NCI-H2196 (cell line): ENCODE measurements around the gene PKD1L1.
"Not testable (repeated sequence)": the region's sequence is repeated elsewhere in the genome, so short reads cannot be mapped to it uniquely, and the experiment has no call there.

Experiments
- DNase-seq: peaks from one replicate; lab custom pipeline; 2025; ENCODE audit not compliant: unreplicated experiment; lab: John Stamatoyannopoulos, UW

Gene PKD1L1

DNA sequence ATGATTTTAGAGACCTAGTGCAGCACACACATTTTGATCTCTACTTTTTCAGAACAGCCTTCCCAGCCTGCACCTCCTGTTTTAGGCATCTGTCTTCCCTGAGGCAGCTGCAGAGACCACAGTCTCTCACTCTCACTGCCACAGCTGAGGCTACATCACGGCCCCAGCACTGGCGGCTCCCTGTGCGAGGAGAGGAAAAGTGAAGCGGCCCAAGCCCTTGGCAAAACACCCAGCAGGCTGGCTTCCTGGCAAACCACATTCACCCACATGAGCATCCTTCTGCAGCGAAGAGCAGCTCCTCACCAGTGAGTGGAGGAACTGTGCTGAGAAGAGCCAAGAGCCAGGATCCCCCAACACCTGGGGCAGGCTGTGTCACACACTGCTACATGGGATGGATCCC lies 17.2 kb upstream of the PKD1L1 start:
- no peak for DNase-seq

DNA sequence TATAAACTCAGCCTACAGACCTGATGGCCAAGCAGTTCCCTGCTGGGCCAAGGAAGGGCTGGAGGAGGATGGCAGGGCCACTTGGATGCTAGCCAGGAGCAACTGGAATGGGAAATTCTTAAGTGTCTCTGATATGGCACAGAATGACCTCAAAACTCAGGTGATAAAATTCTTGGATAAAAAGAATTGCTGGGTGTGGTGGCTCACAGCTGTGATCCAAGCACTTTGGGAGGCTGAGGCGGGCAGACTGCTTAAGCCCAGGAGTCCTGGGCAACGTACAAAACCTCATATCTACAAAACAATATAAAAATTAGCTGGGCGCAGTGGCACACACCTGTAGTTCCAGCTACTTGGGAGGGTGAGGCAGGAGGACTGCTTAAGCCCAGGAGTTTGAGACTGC lies 14.0 kb upstream of the PKD1L1 start:
- DNase-seq: no peak

DNA sequence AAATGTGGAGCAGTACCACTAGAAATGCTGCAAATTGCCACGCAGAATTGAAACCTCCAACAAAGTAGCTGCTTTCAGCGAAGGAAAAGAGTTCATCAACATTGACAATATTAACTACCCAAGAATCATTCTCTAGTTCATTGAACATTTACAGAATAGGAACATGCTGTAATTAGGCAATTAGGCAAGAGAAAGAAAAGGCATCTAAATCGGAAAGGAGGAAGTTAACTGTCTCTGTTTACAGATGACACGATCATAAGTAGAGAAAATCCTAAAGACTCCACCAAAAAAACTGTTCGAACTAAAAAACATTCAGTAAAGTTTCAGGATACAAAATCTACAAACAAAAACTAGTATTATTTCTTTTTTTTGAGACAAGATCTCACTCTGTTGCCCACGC lies 8.9 kb upstream of the PKD1L1 start:
- DNase-seq: no peak

DNA sequence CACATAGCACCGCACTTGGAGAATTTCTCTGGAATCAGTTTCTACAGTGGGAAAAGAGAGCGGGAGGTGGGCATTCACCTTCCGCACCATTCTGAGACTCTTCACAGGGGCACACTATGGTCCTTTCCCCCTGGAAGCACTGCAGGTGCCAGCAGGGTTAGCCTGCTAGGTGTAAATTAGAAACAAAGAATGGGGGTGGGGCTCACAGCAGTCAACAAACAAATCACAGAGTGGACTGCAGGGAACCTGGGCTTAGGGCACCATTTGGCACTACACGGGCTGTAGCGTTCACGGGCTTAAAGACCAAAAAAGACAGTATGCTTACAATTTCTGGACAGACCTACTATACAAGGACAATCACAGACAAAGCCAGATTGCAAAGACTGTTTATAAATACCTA lies 8.0 kb upstream of the PKD1L1 start:
- no peak for DNase-seq

DNA sequence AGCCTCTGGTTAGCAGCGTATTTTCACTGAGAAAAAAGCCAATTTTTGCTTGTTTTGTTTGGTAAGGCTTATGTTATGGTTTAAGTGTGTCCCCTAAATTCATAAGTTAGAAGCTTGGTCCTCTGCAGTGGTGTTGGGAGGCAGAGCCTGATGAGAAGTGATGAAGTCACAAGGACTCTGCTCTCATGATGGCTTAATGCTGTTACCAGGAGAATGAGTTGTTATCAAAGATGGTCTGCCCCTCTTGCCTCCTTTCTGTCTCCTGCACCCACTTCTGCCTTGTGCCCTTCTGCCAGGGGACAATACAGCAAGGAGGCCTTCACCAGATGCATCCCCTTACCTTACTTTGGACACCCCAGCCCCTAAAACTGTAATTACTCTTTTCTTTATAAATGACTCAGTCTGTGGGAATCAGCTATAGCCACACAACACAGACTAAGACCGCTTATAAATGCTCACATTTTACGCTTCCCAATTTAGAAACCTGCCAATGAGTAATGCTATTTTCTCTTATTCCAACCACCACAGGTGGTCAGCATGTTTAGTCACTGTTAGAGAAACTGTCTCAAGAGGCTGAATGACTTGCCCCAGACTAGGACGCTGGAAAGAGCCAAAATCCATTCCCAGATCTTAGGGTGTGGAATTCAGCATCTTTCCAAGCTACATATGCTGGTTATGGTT lies 6.1 kb upstream of the PKD1L1 start:
- DNase-seq: no peak

DNA sequence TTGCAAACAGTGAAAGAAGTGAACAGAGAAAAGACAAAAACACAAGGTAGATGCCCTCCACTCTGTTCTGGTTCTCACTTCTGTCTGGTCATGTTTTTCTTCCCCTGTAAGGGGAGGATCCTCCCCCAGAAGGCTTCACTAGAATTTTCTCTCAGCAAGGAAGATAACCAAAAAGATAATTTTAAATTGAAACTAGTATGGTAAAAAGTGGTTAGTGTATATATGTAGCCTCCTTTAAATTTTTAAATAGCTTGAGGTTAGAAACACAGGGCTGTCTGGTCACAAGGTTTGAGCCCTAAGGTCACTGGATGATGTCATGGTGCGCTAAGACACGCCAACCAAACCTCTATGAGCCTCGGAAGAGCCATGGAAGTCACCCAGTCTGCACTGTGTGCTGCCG lies 5.6 kb upstream of the PKD1L1 start:
- no peak for DNase-seq

DNA sequence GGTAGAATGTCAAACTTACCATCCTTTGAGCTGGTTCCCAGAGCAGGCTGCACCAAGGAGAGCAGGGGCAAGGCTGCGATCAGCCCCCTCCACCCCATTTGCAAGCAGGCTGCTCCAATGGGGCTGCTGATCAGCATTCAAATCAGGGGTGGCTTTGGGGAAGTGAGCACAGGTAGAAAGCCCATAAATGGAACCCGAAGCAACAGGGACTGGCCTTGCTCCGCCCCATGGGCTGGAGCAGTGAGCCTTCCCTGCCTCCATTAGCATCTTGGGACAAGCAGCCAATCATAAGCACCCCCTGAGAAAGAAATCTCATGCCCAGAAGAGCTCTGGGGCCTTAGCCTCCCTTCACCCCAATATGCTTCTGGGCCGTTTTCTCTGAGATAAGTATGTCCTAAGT lies 4.0 kb upstream of the PKD1L1 start:
- no peak for DNase-seq

DNA sequence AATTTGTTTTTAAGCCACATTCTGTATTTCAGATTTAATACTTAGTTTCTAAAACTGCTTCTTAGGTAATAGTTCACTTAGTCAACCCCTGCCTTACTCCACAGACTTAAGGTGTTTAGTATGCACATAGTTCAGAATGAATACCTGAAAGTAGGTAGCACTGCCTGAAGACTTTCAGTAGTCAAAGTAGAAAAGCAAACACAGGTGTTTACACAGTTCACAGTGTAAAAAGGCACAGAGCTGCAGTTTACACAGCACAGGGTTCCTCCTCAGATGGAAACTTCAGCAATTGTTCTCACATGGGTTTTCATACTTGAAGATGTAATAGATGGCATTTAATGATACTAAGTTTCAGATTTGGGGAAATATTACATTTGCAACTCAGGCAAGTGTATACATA lies 3.1 kb upstream of the PKD1L1 start:
- no peak for DNase-seq

DNA sequence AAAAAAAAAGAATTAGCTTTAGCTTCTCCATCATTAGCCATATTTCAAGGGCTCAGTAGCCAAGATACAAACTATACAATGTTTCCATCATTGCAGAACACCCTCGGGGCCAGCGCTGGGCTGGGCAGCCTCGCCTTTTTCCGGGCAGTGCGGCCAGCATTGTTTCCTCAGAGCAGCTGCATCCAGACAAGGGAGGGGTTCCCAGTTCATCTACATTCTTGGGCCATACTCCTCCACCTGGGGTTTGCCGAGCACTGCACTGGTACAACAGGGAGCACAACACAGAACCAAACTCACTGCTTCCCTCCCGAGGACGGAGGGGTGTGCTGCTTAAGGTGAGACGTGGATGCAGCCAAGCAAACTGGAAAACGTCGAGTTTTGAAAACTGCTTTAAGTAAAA lies 2.4 kb upstream of the PKD1L1 start:
- DNase-seq: no peak

DNA sequence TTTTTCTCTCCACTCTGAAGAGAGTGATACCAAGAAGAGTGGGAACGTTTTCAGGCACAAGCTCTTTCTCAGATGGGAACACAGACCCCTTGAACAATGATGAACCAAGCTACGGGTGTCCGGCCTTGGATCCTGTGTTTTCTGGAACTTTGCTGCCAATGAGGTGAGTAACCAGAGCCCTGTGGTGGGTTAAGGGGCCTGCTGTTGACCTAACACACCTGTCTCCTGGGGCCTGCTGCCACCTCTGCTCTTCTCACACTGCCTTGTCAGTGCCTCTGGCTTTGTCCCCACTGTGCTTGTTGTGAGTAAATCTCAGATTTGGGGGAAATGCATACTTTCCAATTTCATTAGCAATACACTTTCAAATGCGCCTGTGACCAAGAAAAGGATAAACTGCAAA lies 1.4 kb upstream of the PKD1L1 start:
- no peak for DNase-seq

DNA sequence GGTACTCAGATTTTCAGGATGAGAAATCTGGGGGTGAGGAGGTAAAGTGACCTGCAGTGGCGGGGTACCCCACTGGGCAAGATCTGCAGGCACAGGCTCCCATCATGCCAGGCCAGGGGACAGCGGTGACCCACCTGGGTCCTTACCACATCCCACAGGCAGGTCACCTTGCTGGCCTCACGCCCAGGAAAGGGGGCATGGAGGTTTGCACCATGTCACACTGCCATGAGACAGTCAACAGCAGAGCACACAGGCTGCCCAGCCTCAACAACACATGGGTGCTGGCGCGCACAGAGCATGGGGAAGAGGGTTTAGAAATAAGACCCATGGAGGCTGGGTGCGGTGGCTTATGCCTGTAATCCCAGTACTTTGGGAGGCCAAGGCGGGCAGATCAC lies 914 bp downstream of the PKD1L1 start:
- no peak for DNase-seq

DNA sequence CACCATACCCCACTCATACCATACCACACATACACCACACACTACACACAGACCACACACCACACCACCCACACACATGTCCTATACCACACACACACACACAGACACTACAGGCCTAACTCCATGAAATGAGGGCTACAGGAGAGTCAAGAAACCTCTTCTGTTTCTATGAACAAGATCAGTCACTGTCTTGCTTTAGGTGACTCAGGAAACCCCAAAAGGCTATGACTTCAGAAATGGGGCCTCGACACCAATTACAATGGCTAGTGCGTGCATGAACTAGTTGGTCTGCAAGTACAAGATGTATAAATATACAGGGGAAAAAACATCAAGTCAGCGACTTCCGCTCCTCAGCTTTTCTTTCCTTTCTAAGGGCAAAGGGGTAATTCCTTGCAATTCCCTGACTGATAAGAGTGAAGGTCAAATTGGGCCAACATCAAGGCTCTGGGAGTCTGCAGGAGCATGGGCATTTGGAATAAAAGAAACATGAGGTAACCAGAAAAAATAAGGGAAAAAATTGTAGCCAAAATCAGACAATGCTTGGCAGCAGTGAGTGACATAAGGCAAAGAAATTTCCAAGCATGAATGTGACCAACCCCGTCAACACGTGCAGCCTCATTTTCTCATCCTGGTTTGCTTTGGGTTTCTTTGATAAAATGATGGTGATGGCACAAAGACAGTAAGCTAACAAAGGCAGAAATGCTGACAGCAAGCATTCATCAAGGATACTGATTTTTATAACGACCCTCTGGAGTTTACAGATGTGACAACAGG lies 1.5 kb downstream of the PKD1L1 start:
- no peak for DNase-seq

DNA sequence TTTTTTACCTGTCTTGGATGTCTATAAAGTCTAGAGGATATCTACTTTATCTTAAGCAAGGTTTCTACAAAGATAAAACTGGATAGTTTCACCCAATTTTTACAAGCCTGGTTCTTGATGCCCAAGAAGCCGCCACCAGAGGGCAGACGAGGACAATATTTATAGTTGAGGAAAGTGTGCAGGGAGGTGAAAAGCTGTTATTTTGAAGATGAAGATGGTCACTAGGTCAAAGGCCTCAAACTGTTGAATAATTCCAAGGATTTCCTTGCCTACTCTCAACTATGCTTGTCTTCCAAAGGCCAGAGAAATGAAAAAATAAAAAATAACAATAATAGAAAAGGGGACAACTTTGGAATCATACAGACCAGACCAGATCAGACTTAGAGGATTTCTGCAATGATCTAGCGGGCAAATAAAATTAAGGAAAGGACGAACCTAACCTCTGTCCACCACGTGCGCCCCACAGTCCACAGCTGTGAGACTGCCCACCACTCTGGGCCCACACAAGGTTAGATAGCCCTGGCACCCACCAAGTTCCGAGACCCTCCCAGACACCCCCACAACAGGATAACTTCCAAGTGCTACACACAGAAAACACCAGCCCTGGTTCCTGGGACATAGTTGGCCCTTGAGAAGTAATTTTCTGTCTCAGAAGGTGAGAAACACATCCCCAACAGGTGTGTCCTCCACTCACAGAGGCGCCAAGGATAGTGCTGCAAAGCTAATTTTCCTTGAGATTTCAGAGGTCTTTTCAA lies 2.8 kb downstream of the PKD1L1 start:
- DNase-seq: peak; percentile 72

DNA sequence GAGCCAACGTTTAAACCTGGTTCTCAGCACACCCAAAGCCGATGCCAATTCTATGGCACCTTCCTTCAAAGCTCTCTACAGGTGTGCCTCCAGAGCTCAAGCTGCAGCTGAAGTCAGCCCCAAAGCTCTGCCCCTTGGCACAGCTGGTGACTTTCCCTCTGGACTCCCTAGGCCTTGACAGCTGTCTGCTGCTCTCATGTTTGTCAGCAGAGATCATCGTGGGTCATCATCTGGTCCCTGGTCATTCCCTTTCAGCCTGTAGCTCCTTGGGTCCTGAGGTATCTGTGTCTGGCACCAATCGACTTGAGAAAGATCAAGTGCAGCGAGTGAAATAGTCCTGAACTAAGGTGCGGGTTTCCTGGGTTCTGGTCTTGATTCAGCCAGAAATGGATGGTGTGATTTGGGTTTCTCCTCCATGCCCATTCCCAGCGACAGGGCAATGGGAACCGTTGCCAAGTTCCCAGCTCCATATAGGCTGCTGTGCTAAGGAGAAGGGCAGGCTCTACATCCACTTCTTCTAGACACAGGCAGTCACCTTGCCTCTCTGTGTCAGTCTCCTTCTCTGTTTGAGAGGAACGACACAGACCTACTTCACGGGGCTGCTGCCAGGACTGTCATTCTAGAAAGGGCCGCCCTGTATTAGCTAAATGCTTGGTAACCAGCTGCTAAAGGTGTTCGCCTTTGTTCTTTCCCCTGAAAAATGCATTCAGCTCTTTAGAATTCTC lies 3.6 kb downstream of the PKD1L1 start:
- no peak for DNase-seq

DNA sequence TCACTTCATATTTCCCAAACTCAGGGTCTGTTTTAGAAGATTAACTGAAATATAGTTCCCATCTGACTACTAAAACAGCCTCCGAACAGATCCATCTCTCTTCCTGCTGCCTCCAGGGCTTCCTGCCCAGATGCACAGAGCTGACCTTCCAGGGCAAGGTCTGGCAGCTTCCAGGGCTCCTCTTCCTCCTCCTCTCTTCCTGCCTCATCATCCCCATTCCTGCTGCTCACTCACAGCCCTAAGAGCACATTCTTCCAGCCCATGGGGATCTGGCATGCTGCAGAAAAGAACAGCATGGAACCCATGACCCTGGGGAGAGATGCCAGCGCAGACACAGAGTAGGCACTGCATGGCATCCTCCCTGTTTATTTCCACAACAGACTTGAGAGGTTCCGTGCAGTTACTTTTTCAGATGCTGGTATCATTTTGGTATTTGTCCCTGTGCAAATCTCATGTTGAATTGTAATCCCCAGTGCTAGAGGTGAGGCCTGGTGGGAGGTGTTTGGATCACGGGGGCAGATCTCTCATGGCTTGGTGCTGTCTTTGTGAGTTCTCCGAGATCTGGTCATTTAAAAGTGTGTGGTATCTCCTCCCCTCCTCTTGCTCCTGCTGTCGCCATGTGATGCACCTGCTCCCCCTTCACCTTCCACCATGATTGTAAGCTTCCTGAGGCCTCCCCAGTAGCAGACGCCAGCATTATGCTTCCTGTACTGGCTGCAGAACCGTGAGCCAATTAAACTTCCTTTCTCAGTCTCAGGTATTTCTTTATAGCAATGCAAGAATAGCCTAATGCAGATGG lies 4.4 kb downstream of the PKD1L1 start:
- DNase-seq: no peak

DNA sequence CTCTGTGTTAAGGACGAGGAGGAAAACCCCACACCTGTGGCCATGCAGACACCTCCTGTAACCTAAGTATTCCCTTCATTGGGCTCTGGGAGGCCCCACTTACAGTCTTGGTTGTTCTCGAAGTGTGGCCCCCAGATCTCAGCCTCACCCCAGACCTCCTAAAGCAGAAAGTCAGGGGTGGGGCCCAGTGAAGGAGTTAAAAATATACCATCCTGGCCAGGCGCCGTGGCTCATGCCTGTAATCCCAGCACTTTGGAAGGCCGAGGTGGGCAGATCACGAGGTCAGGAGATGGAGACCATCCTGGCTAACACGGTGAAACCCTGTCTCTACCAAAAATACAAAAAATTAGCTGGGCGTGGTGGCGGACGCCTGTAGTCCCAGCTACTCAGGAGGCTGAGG lies 5.6 kb downstream of the PKD1L1 start:
- DNase-seq: not testable (repeated sequence)

DNA sequence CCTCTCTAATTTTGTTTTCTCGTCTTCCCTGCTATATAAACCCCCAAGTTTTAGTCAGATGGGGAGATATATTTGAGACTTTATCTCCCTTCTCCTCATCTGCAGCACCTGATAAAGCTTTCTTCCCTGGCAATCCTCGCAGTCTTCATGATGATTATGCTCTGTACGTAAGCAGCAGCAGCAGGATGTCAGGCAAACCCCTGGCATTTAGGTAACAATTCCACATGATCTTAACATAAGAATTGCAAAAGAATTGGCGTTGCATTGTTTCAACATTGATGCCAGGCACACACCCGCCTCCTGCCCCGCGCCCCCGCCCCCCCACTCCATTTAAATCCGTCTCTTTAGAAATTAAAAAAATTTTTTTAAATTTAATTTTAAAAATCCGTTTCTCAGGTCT lies 6.1 kb downstream of the PKD1L1 start:
- DNase-seq: no peak

DNA sequence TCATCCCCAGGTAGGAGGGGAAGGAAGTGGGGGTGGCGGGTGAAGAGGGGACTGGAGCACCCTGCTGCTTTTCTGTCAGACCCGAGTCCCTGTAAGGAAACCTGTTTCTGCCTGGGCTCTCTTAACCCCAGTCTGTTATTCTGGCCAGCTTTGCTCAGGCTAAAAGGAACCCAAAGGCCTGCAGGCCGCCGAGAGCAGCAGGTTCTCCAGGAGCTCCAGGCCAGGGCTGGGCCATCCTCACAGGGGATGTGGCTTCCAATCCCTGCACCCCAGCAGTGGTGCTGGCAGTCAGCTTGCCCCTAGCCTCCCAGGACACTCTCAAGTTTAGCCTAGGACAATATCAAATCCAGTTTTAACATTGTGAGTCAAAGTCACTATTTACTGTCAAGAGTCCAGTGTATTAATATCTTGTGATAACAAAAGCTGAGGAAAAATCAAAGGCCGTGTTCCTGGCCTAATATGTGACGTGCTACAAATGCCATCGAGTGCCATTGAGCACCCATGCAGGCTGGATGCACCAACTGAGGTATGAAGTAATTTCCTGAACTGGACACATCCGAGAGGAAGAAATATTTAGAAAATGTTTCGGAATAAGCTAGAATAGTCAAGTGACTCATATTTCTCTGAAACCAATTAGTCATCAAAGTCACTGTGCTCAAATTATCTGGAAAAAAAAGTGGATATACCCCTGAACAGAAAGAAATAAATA lies 7.0 kb downstream of the PKD1L1 start:
- DNase-seq: no peak

DNA sequence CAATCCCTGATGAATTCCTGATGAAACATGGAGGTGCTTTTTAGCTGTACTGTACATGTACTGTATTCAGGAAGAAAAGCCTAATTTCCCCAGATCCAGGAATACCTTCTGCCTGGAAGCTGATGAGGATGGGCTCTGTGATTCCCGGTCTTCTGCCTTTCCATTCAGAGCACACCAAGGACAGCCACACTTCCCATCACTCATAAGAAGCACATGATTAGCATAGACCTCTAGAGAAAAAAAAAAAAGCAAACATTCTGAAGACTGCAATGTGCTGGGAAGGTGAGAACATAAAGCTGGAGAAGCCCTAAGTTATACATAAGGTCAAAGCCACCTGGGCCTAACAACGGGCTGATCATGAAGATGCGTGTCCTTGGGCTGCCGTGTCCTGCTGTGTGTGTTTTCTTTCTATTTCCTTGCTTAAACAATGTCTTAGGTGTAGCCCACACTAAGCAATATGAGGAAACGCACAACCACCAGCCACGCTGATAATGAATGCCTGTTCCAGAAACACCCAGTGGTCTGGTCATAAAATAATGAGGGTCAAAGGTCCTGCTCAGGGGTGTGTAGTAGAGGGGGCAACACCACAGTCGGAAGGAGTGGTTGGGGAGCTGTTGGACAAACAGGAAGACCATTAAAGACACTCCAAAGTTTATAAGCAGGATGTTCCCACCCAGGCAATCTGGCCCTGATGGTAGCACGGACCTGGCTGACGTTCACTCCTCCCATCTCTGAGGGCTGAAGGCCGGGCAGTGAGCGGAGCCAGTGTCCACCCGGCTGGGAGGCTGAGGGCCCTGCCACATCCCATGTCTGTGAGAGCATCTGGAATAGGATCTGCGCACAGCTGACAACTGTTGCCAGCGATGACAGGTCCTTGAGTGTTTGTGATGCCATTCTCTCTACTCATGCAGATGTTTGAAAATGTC lies 7.9 kb downstream of the PKD1L1 start:
- no peak for DNase-seq
